Measurements from ENCODE around the gene NUPR2. TPM values are rescaled to one million over a fixed set of nuclear protein-coding genes. Genes with fewer than 3 reads are reported as not detected.
A peak's percentile ranks its signal among the peaks of the same experiment; 100 is the strongest.
"Not testable (repeated sequence)": the region's sequence is repeated elsewhere in the genome, so short reads cannot be mapped to it uniquely, and the experiment has no call there.

NUPR2 gene
- total RNA-seq, 4 donors from 2014 or later: not detected

- Histone ChIP-seq H3K27ac (peak overlapping the region; percentile 94 to 99 (median 95)), H3K9me3 (no peaks in the 10 kb centered on the region), H3K36me3 (peaks cover 0 to 36% of the 10 kb centered on the region in 2 donors), H3K4me1 (peaks cover 67 to 69% of the 10 kb centered on the region in 2 donors), H3K27me3 (no peaks in the 10 kb centered on the region), H3K4me3 (no peak overlapping the region)
- intact Hi-C loops (cut with DNase I; ENCODE audit: low total_unique reads) (no loop called here), in situ Hi-C loops (cut with MboI; ENCODE audit: low sequenced_read_pairs in 4 of 4) (loop anchor here in 2 of 4 donors (10.0 to 25.0 kb wide), 2 partner anchors 112 to 449 kb away; no protein-coding TSS in a partner anchor)
- DNase-seq (no peak), ATAC-seq (no peak)
- TF ChIP-seq POLR2A (IDR thresholded peaks at IDR 0.05) (no peak), CTCF (IDR thresholded peaks at IDR 0.05 in 4 of 5, conservative IDR thresholded peaks at IDR 0.05 in 1 of 5) (no peak)
Measured at GRCh38 chr7:56086761-56087160, 29.5 kb downstream of the NUPR2 start.

- intact Hi-C loops (cut with DNase I; ENCODE audit: low total_unique reads) (loop anchor here (2.0 to 5.0 kb wide), 2 partner anchors 112 to 716 kb away; partner anchors contain the start of gene LANCL2), in situ Hi-C loops (cut with MboI; ENCODE audit: low sequenced_read_pairs in 4 of 4) (loop anchor here in 2 of 4 donors (10.0 to 25.0 kb wide), 2 partner anchors 108 to 446 kb away; no protein-coding TSS in a partner anchor)
- peak overlapping the region; percentile 94 to 99 (median 95) for H3K27ac ChIP-seq
- H3K4me1 ChIP-seq: peaks cover 73 to 78% of the 10 kb centered on the region in 2 donors
- ATAC-seq: peak; percentile 70 to 84
- peaks cover 0 to 37% of the 10 kb centered on the region in 2 donors for H3K36me3 ChIP-seq
- H3K27me3 ChIP-seq: no peaks in the 10 kb centered on the region
- TF ChIP-seq POLR2A (IDR thresholded peaks at IDR 0.05) (peak; percentile 41 to 72), CTCF (IDR thresholded peaks at IDR 0.05 in 4 of 5, conservative IDR thresholded peaks at IDR 0.05 in 1 of 5) (no peak)
- no peaks in the 10 kb centered on the region for H3K9me3 ChIP-seq
- no peak overlapping the region for H3K4me3 ChIP-seq
- DNase-seq: peak; percentile 92 to 98
Measured at GRCh38 chr7:56083150-56083785, 32.9 kb downstream of the NUPR2 start.

GRCh38 chr7:56081626-56082340 lies 34.4 kb downstream of the NUPR2 start:
- Histone ChIP-seq H3K4me1 (peaks cover 73 to 77% of the 10 kb centered on the region in 2 donors), H3K27me3 (no peaks in the 10 kb centered on the region), H3K36me3 (peaks cover 0 to 28% of the 10 kb centered on the region in 2 donors), H3K27ac (peak overlapping the region; percentile 94 to 99 (median 95)), H3K4me3 (no peak overlapping the region), H3K9me3 (no peaks in the 10 kb centered on the region)
- intact Hi-C loops (cut with DNase I; ENCODE audit: low total_unique reads) (loop anchor here (2.0 to 5.0 kb wide), 2 partner anchors 111 to 714 kb away; partner anchors contain the start of gene LANCL2), in situ Hi-C loops (cut with MboI; ENCODE audit: low sequenced_read_pairs in 4 of 4) (loop anchor here in 2 of 4 donors (10.0 to 25.0 kb wide), 2 partner anchors 107 to 444 kb away; no protein-coding TSS in a partner anchor)
- ATAC-seq: peak in 1 of 2 donors; percentile 30
- TF ChIP-seq CTCF (IDR thresholded peaks at IDR 0.05 in 4 of 5, conservative IDR thresholded peaks at IDR 0.05 in 1 of 5) (no peak), POLR2A (IDR thresholded peaks at IDR 0.05) (peak; percentile 20 to 37)
- DNase-seq: peak; percentile 40 to 94

GRCh38 chr7:56080726-56081435 lies 35.3 kb downstream of the NUPR2 start:
- ATAC-seq, H3K9me3 ChIP-seq, H3K4me3 ChIP-seq, H3K27me3 ChIP-seq: not testable (repeated sequence)
- peak overlapping the region; percentile 94 to 99 (median 95) for H3K27ac ChIP-seq
- H3K4me1 ChIP-seq: peaks cover 73 to 77% of the 10 kb centered on the region in 2 donors
- H3K36me3 ChIP-seq: peaks cover 0 to 20% of the 10 kb centered on the region in 2 donors
- in situ Hi-C loops (cut with MboI; ENCODE audit: low sequenced_read_pairs in 4 of 4) (loop anchor here in 2 of 4 donors (10.0 to 25.0 kb wide), 2 partner anchors 106 to 444 kb away; no protein-coding TSS in a partner anchor), intact Hi-C loops (cut with DNase I; ENCODE audit: low total_unique reads) (loop anchor here (5.0 kb wide), 1 partner anchor 714 kb away; the partner anchor contains the start of gene LANCL2)
- peak in 1 of 2 donors; percentile 19 for DNase-seq

Measured in gastrocnemius medialis (tissue), 4 donors.